HEK293 (cell line): Measurements from ENCODE around the gene ACTL6B.
A peak's percentile ranks its signal among the peaks of the same experiment; 100 is the strongest.

Experiments used
- BCL11B ChIP-seq: fragments of 450-650 bp; formaldehyde crosslinking; IDR thresholded peaks from 2 replicates; pipeline ENCODE4 v1.5.1; 2016; ENCODE audit warnings: low read depth, missing biosample characterization, missing genetic modification characterization
- GLIS2 ChIP-seq: fragments of 450-650 bp; formaldehyde crosslinking; IDR thresholded peaks from 2 replicates; pipeline ENCODE4 v1.5.1; 2016; ENCODE audit warnings: missing biosample characterization, missing genetic modification characterization
- SP7 ChIP-seq: fragments of 450-650 bp; formaldehyde crosslinking; IDR thresholded peaks from 2 replicates; pipeline ENCODE4 v1.5.1; 2016; ENCODE audit warnings: missing biosample characterization, missing genetic modification characterization
- ZBTB21 ChIP-seq: fragments of 450-650 bp; formaldehyde crosslinking; IDR thresholded peaks from 2 replicates; pipeline ENCODE4 v1.5.1; 2017; ENCODE audit warnings: missing biosample characterization, missing genetic modification characterization
- ZBTB8A ChIP-seq: fragments of 450-650 bp; formaldehyde crosslinking; IDR thresholded peaks from 2 replicates; pipeline ENCODE4 v1.5.1; 2016; ENCODE audit warnings: missing biosample characterization, missing genetic modification characterization
- ZNF211 ChIP-seq: fragments of 450-650 bp; formaldehyde crosslinking; IDR thresholded peaks from 2 replicates; pipeline ENCODE4 v1.5.1; 2016; ENCODE audit warnings: low read depth, missing biosample characterization, missing genetic modification characterization
- ZNF274 ChIP-seq, 2 experiments: fragments of 200-500 bp in 1 of 2; fragments of 450-650 bp in 1 of 2; sonication (Bioruptor generic) in 1 of 2; formaldehyde crosslinking in 1 of 2; IDR thresholded peaks; 2 replicates each; pipeline versions ENCODE4 v1.5.1 to v1.6.1; 2014 to 2016; ENCODE audit warnings: borderline replicate concordance in 1 of 2, inconsistent platforms in 1 of 2, low read length in 1 of 2, missing biosample characterization in 1 of 2, missing genetic modification characterization in 1 of 2
- ZNF629 ChIP-seq: fragments of 450-650 bp; formaldehyde crosslinking; IDR thresholded peaks from 2 replicates; pipeline ENCODE4 v1.5.1; 2017; ENCODE audit warnings: missing biosample characterization, missing genetic modification characterization
- ZNF747 ChIP-seq: fragments of 450-650 bp; formaldehyde crosslinking; IDR thresholded peaks from 2 replicates; pipeline ENCODE4 v1.5.1; 2016; ENCODE audit warnings: missing biosample characterization, missing genetic modification characterization
- TF ChIP-seq, protein P1 (sequence below): fragments of 450-650 bp; formaldehyde crosslinking; IDR thresholded peaks from 2 replicates; pipeline ENCODE4; 2016; ENCODE audit warnings: missing biosample characterization, missing genetic modification characterization
- TF ChIP-seq, protein P2 (sequence below): fragments of 450-650 bp; formaldehyde crosslinking; IDR thresholded peaks from 2 replicates; pipeline ENCODE4 v1.5.1; 2016; ENCODE audit warnings: missing biosample characterization, missing genetic modification characterization
- TF ChIP-seq, protein P3 (sequence below): IDR thresholded peaks from 2 replicates; pipeline ENCODE4 v1.6.1; 2011; ENCODE audit warnings: mild to moderate bottlenecking, low read depth, low read length, borderline replicate concordance
- TF ChIP-seq, protein P4 (sequence below): fragments of 450-650 bp; formaldehyde crosslinking; IDR thresholded peaks from 2 replicates; pipeline ENCODE4 v1.5.1; 2016; ENCODE audit warnings: missing biosample characterization, missing genetic modification characterization, low read depth
- TF ChIP-seq, protein P5 (sequence below): fragments of 450-650 bp; formaldehyde crosslinking; IDR thresholded peaks from 2 replicates; pipeline ENCODE4 v1.5.1; 2017; ENCODE audit warnings: missing biosample characterization, missing genetic modification characterization

DNA sequence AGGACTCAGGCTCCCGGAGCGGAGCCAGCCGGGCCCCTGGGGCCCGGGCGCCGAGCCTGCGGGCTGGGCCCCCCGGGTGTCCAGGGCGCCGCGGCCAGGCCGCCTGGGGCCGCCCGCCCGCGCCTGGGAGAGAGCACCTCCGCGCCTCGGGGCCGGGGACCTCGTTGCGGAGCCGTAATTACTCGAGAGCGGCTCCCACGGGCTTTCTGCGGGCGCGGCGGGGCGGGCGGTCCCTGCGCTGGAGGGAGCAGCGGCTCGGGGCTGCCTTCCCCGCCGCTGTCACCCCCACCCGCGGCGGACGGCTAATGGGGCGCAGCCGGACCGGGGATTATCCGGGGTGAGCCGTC, 18.8 kb upstream of the ACTL6B start:
- TF ChIP-seq, protein P1, sequence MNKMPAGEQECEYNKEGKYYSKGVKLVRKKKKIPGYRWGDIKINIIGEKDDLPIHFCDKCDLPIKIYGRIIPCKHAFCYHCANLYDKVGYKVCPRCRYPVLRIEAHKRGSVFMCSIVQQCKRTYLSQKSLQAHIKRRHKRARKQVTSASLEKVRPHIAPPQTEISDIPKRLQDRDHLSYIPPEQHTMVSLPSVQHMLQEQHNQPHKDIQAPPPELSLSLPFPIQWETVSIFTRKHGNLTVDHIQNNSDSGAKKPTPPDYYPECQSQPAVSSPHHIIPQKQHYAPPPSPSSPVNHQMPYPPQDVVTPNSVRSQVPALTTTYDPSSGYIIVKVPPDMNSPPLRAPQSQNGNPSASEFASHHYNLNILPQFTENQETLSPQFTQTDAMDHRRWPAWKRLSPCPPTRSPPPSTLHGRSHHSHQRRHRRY = no peak
- peak; percentile 11; the same call in 1 of the 2 replicates for TF ChIP-seq ZBTB8A
- TF ChIP-seq, protein P2, sequence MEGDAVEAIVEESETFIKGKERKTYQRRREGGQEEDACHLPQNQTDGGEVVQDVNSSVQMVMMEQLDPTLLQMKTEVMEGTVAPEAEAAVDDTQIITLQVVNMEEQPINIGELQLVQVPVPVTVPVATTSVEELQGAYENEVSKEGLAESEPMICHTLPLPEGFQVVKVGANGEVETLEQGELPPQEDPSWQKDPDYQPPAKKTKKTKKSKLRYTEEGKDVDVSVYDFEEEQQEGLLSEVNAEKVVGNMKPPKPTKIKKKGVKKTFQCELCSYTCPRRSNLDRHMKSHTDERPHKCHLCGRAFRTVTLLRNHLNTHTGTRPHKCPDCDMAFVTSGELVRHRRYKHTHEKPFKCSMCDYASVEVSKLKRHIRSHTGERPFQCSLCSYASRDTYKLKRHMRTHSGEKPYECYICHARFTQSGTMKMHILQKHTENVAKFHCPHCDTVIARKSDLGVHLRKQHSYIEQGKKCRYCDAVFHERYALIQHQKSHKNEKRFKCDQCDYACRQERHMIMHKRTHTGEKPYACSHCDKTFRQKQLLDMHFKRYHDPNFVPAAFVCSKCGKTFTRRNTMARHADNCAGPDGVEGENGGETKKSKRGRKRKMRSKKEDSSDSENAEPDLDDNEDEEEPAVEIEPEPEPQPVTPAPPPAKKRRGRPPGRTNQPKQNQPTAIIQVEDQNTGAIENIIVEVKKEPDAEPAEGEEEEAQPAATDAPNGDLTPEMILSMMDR = no peak
- TF ChIP-seq GLIS2 (tag by site-specific recombination) = no peak
- no peak for TF ChIP-seq BCL11B (tag by site-specific recombination)
- TF ChIP-seq, protein P3, sequence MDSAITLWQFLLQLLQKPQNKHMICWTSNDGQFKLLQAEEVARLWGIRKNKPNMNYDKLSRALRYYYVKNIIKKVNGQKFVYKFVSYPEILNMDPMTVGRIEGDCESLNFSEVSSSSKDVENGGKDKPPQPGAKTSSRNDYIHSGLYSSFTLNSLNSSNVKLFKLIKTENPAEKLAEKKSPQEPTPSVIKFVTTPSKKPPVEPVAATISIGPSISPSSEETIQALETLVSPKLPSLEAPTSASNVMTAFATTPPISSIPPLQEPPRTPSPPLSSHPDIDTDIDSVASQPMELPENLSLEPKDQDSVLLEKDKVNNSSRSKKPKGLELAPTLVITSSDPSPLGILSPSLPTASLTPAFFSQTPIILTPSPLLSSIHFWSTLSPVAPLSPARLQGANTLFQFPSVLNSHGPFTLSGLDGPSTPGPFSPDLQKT = no peak
- TF ChIP-seq, protein P4, sequence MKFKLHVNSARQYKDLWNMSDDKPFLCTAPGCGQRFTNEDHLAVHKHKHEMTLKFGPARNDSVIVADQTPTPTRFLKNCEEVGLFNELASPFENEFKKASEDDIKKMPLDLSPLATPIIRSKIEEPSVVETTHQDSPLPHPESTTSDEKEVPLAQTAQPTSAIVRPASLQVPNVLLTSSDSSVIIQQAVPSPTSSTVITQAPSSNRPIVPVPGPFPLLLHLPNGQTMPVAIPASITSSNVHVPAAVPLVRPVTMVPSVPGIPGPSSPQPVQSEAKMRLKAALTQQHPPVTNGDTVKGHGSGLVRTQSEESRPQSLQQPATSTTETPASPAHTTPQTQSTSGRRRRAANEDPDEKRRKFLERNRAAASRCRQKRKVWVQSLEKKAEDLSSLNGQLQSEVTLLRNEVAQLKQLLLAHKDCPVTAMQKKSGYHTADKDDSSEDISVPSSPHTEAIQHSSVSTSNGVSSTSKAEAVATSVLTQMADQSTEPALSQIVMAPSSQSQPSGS (tag by site-specific recombination) = no peak
- TF ChIP-seq ZNF629 = no peak
- TF ChIP-seq ZNF211 (tag by site-specific recombination) = no peak
- no peak for TF ChIP-seq ZBTB21 (tag by site-specific recombination)
- TF ChIP-seq, protein P5, sequence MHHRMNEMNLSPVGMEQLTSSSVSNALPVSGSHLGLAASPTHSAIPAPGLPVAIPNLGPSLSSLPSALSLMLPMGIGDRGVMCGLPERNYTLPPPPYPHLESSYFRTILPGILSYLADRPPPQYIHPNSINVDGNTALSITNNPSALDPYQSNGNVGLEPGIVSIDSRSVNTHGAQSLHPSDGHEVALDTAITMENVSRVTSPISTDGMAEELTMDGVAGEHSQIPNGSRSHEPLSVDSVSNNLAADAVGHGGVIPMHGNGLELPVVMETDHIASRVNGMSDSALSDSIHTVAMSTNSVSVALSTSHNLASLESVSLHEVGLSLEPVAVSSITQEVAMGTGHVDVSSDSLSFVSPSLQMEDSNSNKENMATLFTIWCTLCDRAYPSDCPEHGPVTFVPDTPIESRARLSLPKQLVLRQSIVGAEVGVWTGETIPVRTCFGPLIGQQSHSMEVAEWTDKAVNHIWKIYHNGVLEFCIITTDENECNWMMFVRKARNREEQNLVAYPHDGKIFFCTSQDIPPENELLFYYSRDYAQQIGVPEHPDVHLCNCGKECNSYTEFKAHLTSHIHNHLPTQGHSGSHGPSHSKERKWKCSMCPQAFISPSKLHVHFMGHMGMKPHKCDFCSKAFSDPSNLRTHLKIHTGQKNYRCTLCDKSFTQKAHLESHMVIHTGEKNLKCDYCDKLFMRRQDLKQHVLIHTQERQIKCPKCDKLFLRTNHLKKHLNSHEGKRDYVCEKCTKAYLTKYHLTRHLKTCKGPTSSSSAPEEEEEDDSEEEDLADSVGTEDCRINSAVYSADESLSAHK = no peak
- no peak for TF ChIP-seq SP7 (tag by site-specific recombination)
- TF ChIP-seq ZNF274 (IDR thresholded peaks at IDR 0.05; ENCODE audit: low read length) = no peak
- TF ChIP-seq ZNF274 (tag by site-specific recombination; IDR thresholded peaks at IDR 0.05; ENCODE audit: borderline replicate concordance) = no peak
- no peak for TF ChIP-seq ZNF747 (tag by site-specific recombination)
